GM06990 (cell line): ENCODE measurements around the gene ATP13A2.

Experiments used
- DNase-seq: peaks from one replicate; pipeline ENCODE4 v3.0.0-alpha.2; 2011; ENCODE audit not compliant: insufficient read length; ENCODE audit errors: extremely low read depth
- H3K27me3 ChIP-seq: replicated peaks from 2 replicates; pipeline ENCODE4 v1.6.0; 2011; ENCODE audit warnings: low read length; ENCODE audit not compliant: control insufficient read depth, insufficient read depth
- H3K36me3 ChIP-seq: 2 replicates; pipeline ENCODE4 v1.5.1; 2011; ENCODE audit warnings: low read length; ENCODE audit not compliant: control insufficient read depth, insufficient read depth
- H3K4me3 ChIP-seq: replicated peaks from 2 replicates; pipeline ENCODE4 v1.5.1; 2011; ENCODE audit warnings: low read depth, mild to moderate bottlenecking, control low read depth, low read length
- CTCF ChIP-seq: IDR thresholded peaks from 2 replicates; pipeline ENCODE4 v1.5.1; 2011; ENCODE audit warnings: low read length, control low read depth, mild to moderate bottlenecking, inconsistent platforms; ENCODE audit not compliant: insufficient read depth, poor library complexity, severe bottlenecking

The ATP13A2 gene

GRCh38 chr1:17027900-17028299 is 16.2 kb upstream of the ATP13A2 start:
- Histone ChIP-seq H3K36me3 (peaks cover 32% of the 10 kb centered on the region), H3K27me3 (no peaks in the 10 kb centered on the region), H3K4me3 (no peak overlapping the region)
- no peak for DNase-seq
- no peak for TF ChIP-seq CTCF

- DNase-seq, result no peak
- TF ChIP-seq CTCF, result no peak
- Histone ChIP-seq H3K36me3 (peaks cover 32% of the 10 kb centered on the region), H3K4me3 (no peak overlapping the region), H3K27me3 (no peaks in the 10 kb centered on the region)
These were observed 15.7 kb upstream of the ATP13A2 start for GRCh38 chr1:17027403-17027802.

GRCh38 chr1:17024721-17025120 is 13.0 kb upstream of the ATP13A2 start:
- TF ChIP-seq CTCF, result no peak
- H3K27me3 ChIP-seq, result no peaks in the 10 kb centered on the region
- peaks cover 37% of the 10 kb centered on the region for H3K36me3 ChIP-seq
- DNase-seq, result no peak
- no peak overlapping the region for H3K4me3 ChIP-seq

- Histone ChIP-seq H3K27me3 (no peaks in the 10 kb centered on the region), H3K4me3 (no peak overlapping the region), H3K36me3 (peaks cover 32% of the 10 kb centered on the region)
- no peak for DNase-seq
- no peak for TF ChIP-seq CTCF
These were observed 11.8 kb upstream of the ATP13A2 start for GRCh38 chr1:17023573-17023972.

GRCh38 chr1:17023102-17023501 is 11.4 kb upstream of the ATP13A2 start:
- Histone ChIP-seq H3K36me3 (peaks cover 33% of the 10 kb centered on the region), H3K4me3 (no peak overlapping the region), H3K27me3 (no peaks in the 10 kb centered on the region)
- DNase-seq, result no peak
- TF ChIP-seq CTCF, result no peak

GRCh38 chr1:17021896-17022295 is 10.2 kb upstream of the ATP13A2 start:
- TF ChIP-seq CTCF, result no peak
- no peak for DNase-seq
- Histone ChIP-seq H3K36me3 (peaks cover 29% of the 10 kb centered on the region), H3K4me3 (no peak overlapping the region), H3K27me3 (no peaks in the 10 kb centered on the region)
